Liver (tissue), 3 donors: ENCODE data around the gene EP300.

ENCODE experiments used
- ATF3 ChIP-seq: IDR thresholded peaks from 2 replicates; pipeline ENCODE4 v1.6.1; 2016; ENCODE audit warnings: antibody characterized with exemption
- CTCF ChIP-seq: fragments of 150-350 bp; IDR thresholded peaks from 2 replicates; pipeline ENCODE4 v1.5.1; 2017; ENCODE audit warnings: improper control_type of control experiment, low read depth, low read length; ENCODE audit not compliant: missing input control
- EGR1 ChIP-seq, 2 donors: IDR thresholded peaks; 2 replicates each; pipeline ENCODE4 v1.6.1; 2016 to 2018; ENCODE audit warnings: antibody characterized with exemption in 2 of 2, low read depth in 2 of 2
- FOXA1 ChIP-seq: IDR thresholded peaks from 2 replicates; pipeline ENCODE4 v1.6.1; 2016; ENCODE audit warnings: antibody characterized with exemption
- HNF4A ChIP-seq, 2 donors: conservative IDR thresholded peaks; 2 replicates each; pipeline ENCODE4 v1.6.1; 2016; ENCODE audit warnings: antibody characterized with exemption in 2 of 2, mild to moderate bottlenecking in 2 of 2
- HNF4G ChIP-seq: IDR thresholded peaks from 2 replicates; pipeline ENCODE4 v1.6.1; 2016; ENCODE audit warnings: antibody characterized with exemption
- JUND ChIP-seq, 2 donors: IDR thresholded peaks; 2 replicates each; pipeline ENCODE4 v1.6.1; 2016; ENCODE audit warnings: antibody characterized with exemption in 2 of 2
- MAX ChIP-seq: IDR thresholded peaks from 2 replicates; pipeline ENCODE4 v1.6.1; 2016; ENCODE audit warnings: antibody characterized with exemption
- NR2F2 ChIP-seq: IDR thresholded peaks from 2 replicates; pipeline ENCODE4 v1.6.1; 2016; ENCODE audit warnings: antibody characterized with exemption
- RAD21 ChIP-seq, 2 donors: IDR thresholded peaks; 2 replicates each; pipeline ENCODE4 v1.6.1; 2016; ENCODE audit warnings: antibody characterized with exemption in 2 of 2, mild to moderate bottlenecking in 2 of 2
- REST ChIP-seq: IDR thresholded peaks from 2 replicates; pipeline ENCODE4 v1.6.1; 2016; ENCODE audit warnings: antibody characterized with exemption, mild to moderate bottlenecking
- TAF1 ChIP-seq: conservative IDR thresholded peaks from 2 replicates; pipeline ENCODE4 v1.6.1; 2016; ENCODE audit warnings: antibody characterized with exemption, mild to moderate bottlenecking
- ZBTB33 ChIP-seq: IDR thresholded peaks from 2 replicates; pipeline ENCODE4 v1.6.1; 2016; ENCODE audit warnings: antibody characterized with exemption
- donor health status: healthy.
- donor health status: healthy.

GRCh38 chr22:41117127-41117965, 25.0 kb downstream of the EP300 start:
- TF ChIP-seq CTCF (no peak), ZBTB33 (no peak), EGR1 (IDR thresholded peaks at IDR 0.05; ENCODE audit: low read depth in 2 of 2) (no peak), TAF1 (no peak), REST (no peak), JUND (IDR thresholded peaks at IDR 0.05) (no peak), ATF3 (no peak), HNF4A (conservative IDR thresholded peaks at IDR 0.05) (no peak), MAX (no peak), HNF4G (no peak), FOXA1 (no peak), NR2F2 (no peak), RAD21 (IDR thresholded peaks at IDR 0.05) (no peak)
